ENCODE results near the gene GPR34.
"Not testable (repeated sequence)": the region's sequence is repeated elsewhere in the genome, so short reads cannot be mapped to it uniquely, and the experiment has no call there.

GPR34 gene, protein sequence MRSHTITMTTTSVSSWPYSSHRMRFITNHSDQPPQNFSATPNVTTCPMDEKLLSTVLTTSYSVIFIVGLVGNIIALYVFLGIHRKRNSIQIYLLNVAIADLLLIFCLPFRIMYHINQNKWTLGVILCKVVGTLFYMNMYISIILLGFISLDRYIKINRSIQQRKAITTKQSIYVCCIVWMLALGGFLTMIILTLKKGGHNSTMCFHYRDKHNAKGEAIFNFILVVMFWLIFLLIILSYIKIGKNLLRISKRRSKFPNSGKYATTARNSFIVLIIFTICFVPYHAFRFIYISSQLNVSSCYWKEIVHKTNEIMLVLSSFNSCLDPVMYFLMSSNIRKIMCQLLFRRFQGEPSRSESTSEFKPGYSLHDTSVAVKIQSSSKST

DNA sequence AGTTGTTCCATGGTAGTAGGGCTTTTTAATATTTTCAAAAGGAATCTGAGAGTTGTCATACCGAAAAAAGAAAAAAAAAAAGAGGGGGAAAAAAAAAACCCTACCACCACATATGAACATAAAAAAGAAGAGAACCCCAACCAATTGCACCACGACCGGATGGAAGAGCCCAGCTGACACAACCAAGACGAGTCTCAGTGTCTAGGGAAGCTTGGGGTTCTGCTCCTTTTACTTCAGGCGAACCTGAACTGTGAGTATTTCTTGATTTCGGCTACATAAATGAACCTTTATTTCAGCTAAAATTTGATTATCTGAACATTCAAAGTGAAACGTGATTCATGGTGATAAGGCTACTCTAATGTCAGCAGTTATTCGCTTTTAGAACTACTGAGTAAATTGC is at the start of gene GPR34:
Gene GPR34 (plus strand): TSS at position 139 of the 400 bp plus-strand sequence. CDS start 6,661 bp downstream, outside the sequence.
- no peak for DNase-seq

DNA sequence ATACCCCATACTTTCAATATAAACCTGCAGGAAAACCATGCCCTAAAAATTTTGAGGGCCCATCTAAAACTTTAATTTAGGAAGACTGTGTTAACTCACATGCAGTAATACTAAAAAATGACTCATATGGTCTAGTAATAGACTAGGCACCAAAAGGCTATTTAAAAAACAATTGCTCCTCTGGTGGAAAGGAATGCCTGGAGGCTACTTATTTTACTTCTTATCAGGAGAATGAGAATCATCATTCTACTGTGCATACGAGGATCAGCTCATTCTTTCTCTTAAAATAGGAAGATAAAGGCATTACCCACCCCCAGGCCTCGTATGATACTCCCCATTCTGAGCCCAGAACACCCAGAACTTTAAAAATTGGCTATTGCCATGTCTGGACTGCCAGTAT is 42.6 kb upstream of the GPR34 start:
- DNase-seq = not testable (repeated sequence)

DNA sequence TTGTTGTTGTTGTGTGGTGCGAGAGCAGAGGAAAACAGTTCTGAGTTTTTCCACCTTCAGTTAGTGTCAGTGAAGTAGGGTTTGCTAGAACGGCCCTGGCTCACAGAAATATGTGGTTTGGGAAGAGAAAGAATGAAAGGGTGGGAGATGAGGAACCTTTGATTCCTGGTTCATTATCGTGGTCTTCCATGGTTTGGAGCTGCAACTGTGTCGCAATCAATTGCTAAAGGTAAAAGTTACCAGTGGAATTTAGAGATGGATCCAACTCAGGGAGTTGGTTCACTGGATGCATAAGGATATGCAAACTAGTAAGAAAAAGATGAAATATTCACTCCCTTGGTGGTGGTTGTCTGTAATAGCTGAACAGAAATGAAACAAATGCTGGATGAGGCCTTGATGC is 35.6 kb upstream of the GPR34 start:
- no peak for DNase-seq

DNA sequence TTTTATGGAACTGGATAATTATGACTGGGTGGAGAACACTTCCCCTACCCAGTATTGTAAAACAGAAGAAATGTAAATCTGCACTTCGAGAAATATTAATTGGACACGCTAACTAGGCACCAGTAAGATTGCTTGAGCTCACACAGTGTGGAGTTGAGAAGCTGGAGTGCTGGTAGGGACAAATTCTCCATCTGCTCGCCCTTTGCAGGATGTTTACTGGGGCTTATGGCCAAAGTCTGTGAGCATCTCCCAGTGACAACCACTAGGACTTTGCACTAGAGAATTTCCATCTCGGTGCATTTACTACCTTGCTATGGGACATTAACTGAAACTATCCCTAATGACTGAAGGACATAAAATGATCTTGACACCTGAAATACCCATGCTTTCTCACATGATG is 33.7 kb upstream of the GPR34 start:
- no peak for DNase-seq

DNA sequence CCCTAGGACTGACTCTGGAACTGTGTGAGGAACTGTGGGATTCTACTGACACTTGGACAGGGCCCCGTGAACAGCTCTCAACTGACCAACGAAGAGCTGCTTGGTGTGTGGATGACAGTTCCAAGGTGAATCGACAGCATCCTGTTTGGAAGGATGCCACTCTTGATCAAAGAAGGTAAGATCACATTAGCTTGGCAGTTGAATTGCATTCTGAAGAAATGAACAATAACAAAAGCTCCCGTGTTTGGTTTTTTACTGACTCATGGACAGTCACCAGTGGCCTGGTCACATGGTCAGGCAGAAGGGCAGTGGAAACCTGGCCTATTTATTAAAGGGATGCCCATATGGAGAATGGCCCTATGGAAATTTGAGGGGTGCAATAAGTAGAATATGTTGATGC is 33.1 kb upstream of the GPR34 start:
- DNase-seq = no peak

DNA sequence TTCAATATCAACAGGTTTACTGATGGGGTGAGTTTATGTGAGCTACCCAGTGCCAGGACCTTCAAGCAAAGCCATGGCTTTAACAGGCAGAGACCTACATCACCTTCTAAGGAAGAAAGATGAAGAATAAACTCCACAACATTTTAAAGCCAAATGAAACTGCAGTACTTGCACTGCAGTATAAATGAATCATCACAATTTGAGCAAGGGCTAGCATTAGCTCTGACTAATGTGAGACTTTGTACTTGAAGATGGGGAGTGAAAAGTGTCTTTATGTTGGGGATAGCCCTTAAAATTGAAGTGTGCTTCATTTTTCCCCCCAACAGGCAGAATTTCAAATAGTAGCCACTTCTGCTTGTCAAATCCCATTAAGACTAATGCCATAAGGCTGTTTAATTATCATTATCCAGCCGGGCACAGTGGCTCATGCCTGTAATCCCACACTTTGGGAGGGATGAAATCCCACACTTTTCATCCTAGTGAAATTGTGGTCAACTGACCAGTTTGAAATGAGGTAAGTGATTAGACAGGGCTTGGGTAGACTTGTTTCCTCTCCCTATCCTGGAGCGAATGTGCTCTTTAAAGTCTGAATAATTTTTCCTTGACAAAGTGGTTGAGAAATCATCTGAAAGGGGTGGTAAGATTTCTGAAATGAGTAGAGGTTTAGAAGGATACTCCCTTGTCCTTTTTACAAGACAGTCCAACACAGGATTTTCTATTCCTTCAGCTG is 27.2 kb upstream of the GPR34 start:
- DNase-seq = no peak

DNA sequence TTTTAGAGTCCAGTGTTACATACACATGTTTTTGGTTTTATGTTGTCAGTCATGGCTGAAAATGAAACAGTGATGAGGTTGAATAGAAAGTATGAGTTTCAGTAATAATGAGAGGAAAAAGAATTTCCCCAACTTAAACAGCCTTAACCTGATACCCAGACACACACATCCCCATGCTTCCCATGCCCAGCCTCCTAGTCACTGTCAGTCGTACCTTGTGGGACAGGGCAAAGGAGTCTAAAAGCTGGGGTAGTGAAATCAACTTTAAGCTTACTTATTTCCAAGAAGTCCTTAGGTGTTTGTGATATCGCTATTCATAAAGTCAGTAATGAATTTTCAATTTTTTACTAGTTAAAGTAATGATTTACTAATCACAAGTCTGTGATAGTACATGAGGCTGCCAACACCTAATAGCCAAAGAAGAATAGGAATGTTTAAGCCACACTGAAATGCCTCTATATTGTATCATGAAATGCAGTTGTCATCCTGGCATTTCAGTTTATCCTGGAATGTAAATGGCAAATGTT is 24.3 kb upstream of the GPR34 start:
- DNase-seq = no peak

DNA sequence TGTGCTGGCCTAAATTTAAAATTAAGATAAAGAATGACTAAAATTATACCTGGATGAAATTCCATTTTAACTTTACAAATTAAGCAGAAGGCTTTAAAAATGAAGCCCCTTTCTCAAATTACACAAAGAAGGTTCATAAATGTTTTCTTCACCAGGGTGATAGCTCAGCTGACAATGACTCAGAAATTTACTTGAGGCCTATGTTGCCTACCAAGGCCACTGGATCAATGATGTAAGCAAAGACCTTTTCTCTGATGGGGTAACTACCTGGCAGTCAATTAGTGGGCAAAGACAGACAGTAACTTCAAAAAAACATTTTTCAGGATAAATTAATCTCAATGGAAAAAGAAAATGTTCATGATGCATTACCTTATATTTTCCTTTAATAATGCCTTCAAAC is 23.9 kb upstream of the GPR34 start:
- DNase-seq = no peak

DNA sequence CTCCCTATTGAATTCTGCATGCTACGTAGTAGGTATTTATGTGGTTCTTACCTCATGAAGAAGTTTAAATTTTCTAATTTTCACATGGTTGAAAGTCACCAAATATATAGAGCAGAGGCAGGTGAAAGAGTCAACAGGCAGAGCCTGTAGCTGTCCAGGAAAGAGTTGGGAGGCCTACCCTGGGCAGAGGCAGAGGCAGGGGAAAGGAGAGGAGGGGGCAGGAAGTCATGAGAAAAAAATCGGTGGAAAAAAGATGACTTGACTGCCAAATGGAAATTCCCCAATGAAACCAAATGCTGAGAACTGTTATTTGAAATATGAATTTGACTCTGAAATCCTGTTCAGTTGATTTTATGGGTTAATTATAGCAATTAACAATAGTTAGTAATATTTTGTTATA is 23.1 kb upstream of the GPR34 start:
- no peak for DNase-seq

DNA sequence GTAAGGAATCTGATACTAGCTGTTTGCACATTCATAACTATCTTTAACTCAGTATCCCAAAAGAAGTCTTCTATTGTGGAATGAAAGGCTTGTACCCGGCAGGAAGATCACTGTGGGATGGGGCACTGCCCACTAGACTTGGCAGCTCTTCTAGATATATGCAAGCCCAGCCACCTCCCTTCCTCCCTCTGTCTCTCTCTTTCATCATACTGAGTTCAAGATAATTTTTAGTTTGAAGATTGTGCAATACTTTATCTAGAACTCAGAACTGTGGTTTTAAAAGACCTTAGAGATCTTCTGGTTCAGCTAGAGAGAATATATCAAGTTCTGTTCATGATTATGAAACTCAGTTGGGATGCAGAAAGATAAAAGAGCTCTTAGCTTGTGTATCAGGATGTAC is 22.5 kb upstream of the GPR34 start:
- DNase-seq = no peak

DNA sequence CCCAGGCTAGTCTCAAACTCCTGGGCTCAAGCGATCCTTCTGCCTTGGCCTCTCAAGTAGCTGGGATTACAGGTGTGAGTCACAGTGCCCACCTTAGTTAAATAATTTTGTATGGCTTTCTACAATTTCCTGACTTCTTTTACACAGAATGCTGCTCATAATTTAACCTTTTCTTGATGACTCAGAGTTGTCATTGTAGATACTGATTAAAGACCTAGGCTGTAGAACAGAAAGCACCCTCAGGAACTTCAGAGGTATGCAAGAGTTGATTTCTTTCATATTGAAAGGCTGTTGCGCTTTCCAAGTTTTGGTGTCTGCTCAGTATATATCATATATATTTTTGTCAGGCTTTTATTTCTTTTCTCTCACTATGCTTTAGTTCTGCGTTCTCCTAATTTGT is 21.1 kb upstream of the GPR34 start:
- DNase-seq = no peak

DNA sequence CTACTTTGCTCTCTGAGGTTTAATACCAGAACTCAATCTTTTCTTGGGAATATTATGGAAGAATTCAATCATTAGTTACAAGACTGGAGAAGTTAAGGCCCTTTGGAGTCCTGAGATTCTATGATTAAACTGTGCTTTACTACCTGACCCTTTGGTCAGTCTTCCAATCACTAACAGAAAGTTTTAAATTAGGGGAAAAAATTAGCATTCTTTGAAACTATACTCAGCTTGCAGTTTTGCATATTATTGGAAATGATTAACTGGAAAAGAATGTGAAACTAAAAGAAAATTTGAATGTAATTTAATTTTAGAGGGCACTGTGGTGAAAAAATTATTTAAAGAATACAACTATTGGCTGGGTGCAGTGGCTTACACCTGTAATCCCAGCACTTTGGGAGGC is 18.7 kb upstream of the GPR34 start:
- DNase-seq = no peak

DNA sequence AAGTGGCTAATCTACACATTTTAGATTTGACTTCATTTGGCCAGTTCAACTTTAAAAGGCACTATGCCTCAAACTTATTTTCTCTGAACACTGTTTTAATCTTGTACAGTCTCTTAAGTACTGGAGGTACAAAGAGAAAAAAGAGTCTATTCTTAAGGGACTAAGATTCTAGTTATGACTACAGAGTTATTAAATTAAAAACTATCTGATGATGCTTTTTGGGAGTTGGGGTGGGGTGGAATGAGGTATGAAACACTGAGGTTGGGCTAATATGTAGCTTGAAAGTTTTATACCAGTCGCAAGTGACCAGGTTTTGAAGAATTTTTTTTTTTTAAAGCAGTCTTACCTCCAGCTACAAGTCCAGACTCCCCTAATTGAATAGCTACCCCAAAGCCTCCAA is 17.7 kb upstream of the GPR34 start:
- no peak for DNase-seq

DNA sequence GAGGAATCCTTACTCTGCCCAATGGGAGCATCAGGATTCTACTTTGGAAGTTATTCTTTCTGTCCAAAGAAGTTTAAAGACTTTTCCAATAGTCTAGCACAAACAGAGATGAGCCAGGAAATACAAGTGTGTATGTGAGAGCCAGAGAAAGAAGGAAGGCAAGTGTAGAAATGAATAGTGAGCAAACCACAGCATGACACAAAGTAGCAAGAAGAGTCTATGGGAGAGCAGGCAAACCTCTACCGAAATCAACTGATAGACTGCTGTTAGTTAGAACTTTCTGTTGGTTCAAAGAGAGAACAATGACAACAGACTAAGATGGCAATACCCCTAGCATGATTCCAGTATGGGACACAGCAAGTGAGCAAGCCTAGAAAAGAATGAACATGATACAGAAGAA is 16.1 kb upstream of the GPR34 start:
- DNase-seq = no peak

DNA sequence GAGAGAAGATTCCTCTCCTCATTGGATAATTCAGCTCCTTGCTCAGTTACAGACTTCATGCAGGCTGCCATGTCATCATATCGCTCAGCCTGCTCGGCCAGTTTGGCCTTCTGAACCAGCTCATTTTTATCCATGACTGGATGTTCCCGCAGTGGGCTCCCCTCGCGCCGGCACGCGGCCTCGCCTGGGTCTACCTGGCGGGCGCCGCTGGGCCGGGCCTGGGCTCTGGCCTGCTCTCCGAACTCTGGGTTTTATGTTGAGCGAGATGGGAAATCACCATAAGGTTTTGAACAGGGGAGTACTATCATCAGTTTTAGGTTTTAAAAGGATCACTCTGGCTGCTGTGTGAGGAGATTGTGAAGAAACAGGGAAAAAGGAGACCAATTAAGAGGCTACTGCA is 12.4 kb upstream of the GPR34 start:
- DNase-seq = not testable (repeated sequence)

DNA sequence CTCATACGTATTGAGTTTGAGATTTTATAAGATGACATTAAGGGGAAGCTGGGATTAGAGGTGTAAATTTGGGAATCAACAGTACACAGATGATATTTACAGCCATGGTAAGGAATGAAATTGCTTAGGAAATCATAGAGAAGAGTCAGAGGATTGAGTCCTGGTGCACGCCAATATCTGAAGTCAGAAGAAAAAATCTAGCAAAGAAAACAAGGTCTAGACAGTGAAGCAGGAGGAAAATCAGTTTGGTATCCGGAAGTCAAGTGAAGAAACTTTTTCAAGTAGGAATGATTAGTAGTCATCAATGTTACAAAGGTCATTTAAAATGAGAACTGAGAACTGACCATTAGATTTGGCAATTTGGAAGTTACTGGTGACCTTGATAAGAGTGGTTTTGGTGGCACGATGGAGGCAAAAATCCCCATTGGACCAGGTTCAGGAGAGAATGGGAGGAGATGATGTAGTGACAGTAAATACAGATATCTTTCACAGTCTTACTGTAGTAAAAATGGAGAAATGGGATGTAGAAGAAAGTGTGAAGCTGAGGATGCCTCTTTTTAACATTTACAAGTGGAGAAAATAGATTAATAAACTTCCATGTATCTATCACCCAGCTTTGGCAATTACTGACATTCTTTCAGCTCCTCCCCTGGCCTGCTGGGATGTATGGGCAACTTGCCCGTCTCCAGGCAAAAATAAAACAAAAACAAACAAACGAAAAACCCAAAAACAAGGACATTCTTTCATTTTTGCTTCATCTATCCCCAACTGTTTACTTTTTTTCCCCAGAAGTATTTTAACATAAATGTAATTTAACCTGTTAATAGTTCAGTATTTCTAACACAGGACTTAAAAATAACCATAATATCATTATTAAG is 11.4 kb upstream of the GPR34 start:
- no peak for DNase-seq

DNA sequence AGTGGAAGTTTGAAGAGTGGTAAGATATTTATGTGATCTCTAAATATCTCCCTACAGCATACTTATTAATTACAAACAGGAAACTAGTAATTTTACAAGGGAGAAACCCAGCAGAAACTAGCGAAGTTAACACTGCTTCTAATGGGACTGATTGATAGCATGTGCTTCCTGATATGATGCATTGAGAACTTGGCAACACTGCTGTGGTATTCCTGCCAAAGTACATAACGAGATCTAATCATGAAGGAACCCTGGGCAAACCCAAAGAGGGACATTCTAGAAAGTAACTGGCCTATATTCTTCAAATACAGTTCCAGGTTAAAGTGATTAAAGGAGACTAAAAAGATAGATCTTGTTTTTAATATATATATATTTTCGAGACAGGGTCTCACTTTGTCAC is 4.6 kb upstream of the GPR34 start:
- DNase-seq = no peak

DNA sequence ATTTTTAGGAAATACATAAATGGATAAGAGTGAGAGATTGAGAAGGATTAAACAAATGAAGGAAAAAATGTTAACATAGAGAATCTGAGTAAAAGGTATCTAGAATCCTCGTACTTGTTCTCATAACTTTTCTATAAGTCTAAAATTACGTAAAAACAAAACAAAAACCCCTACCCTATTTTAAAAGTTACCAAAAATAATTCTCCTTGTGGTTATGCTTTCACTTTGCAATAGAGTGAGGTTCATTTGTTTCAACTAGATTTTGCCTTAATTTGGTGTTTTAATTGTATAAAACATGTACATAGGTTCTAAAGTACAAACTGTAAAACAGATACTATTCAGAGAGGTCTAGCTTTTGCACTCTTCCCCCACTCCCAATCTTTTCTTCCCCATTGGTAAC is 3.8 kb upstream of the GPR34 start:
- DNase-seq = no peak

DNA sequence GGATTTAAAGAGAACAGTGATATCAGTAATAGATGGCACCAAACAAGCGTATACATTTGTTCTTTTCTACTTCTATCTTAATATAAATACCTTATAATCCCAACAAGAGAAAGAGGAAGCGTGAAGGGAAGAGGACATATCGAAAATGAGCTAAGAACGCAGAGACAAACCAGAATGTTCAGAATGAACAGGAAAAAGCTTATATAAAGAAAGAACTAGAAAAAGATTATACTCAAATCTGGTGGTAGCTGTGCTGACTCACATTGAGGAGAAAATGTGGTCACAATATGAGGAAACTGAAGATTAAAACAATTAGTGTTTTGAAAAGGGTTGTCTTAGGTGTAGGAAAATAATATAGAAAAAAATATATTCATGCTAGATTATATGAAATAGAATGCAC is 2.0 kb upstream of the GPR34 start:
- DNase-seq = no peak

DNA sequence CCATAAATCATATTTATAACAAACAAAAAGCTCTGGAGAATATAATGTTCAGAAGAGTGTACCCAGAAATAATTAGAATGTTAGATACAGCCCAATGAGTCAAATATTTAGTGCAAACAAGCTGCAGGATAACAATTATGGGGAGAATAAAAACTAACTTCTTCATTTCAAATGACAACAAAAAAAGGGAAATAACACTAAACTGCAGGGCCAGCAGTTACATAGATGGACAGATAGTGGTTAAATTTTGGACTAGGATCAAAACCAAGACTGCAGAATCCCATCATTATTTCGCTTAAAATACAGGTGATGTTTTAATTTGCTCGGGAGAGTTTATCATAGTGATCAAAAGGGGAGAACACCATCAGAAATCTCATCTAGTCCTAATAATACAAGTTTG is 617 bp upstream of the GPR34 start:
- no peak for DNase-seq

DNA sequence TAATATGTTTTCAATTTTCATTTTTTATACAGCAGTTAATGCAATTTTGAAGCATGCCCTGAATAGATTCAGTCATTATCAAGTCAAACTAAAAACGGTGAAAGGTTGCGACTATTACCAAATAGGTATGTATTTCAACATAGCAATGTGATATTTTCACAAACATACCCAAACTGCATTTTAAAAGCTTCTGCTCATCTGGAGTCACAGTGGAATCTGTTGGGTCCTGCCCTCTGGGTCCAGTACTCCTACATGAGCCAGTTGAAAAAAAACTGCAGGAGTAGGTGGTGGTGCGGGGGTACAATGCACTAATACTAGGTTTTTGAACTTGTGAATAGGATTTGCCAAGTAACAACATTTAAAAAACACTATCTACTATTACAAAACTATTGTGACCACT is 938 bp downstream of the GPR34 start:
- no peak for DNase-seq

DNA sequence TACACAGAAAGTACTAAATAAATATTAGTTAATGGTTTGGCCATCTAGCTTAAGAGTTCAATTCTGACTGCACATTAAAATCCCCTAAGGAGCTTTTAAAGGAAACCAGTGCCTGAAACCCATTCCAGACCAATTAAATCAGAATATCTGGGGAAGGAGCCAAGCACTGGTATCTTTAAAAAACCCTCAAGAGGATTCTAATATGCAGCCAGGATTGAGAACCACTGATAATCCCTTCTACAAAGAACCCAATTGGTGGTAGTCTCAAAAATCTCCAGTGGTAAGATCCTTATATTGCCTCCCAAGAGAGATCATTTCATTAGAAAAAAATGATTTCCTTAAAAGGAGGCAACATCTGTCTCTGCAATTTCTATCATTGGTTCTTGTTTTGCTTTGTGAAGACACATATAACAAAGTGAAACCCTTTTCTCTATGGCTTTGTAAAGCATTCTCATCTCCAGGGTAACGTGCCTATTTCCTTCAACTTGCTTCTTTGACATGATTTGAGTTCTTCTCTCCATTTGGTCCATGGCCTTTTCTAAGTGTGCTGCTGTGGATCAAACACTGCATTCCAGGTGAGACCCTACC is 3.5 kb downstream of the GPR34 start:
- DNase-seq = no peak

DNA sequence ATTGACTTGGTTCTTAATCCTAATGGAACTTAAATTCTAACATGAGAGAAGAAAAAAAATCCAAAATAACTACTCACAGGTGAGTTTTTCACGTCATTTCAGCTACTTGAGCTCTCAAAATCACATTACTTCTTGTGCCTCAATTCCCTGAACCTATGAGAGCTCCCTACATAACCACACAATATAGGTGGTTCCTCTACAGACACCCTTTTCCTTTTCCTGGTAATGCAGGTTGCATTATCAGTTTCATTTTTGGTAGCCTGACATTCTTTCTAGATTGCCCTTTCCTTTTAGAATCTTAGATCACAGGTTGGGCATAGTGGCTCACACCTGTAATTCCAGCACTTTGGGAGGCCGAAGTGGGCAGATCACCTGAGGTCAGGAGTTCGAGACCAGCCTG is 4.3 kb downstream of the GPR34 start:
- no peak for DNase-seq

Measured in NCI-H526 (cell line).